Stomach smooth muscle (tissue), 2 donors: ENCODE measurements around the gene SLAMF7.

Experiments used
- H3K27ac ChIP-seq: one replicate; pipeline ENCODE4 v1.7.0; 2013; ENCODE audit warnings: mild to moderate bottlenecking, low read length, inconsistent platforms
- H3K27me3 ChIP-seq, 2 donors: one replicate each; pipeline ENCODE4 v1.7.0; 2013; ENCODE audit warnings: low read length in 2 of 2; ENCODE audit not compliant: insufficient read depth in 2 of 2, control insufficient read depth in 1 of 2
- H3K36me3 ChIP-seq, 2 donors: one replicate each; pipeline ENCODE4 v1.7.0; 2013; ENCODE audit warnings: low read length in 2 of 2; ENCODE audit not compliant: control insufficient read depth in 2 of 2, insufficient read depth in 2 of 2
- H3K4me1 ChIP-seq: one replicate; pipeline ENCODE4 v1.7.0; 2013; ENCODE audit warnings: low read length; ENCODE audit not compliant: control insufficient read depth, insufficient read depth
- H3K4me3 ChIP-seq, 2 donors: one replicate each; pipeline ENCODE4 v1.7.0; 2013; ENCODE audit warnings: low read length in 2 of 2
- H3K9ac ChIP-seq, 2 donors: one replicate each; pipeline ENCODE4 v1.7.0; 2013; ENCODE audit warnings: low read length in 2 of 2, mild to moderate bottlenecking in 1 of 2
- H3K9me3 ChIP-seq, 2 donors: one replicate each; pipeline ENCODE4 v1.7.0; 2013; ENCODE audit warnings: low read length in 2 of 2; ENCODE audit not compliant: control insufficient read depth in 2 of 2
- donor health status: healthy.
- donor health status: Pancreatic carcinoma.

SLAMF7 gene

DNA sequence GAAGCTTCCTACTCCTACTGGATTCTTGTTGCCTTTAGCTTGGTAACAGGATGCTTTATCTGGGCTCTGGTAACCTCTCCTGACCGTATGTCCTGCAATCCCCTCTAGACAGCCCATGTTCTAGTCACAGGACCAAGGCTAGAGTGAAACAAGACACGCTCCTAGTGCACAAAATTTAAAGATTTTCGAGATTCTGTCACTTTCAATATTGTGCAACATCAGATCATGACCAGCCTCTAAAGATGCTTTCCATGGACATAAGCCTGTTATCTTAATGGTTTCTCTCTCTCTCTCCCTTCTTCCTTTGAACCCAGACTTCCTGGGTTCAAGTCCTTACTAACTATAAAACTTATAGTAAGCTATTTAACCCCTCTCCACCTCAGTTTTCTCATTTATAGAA lies 55.3 kb downstream of the SLAMF7 start:
- Histone ChIP-seq H3K9ac (no peak overlapping the region), H3K36me3 (no peaks in the 10 kb centered on the region)

DNA sequence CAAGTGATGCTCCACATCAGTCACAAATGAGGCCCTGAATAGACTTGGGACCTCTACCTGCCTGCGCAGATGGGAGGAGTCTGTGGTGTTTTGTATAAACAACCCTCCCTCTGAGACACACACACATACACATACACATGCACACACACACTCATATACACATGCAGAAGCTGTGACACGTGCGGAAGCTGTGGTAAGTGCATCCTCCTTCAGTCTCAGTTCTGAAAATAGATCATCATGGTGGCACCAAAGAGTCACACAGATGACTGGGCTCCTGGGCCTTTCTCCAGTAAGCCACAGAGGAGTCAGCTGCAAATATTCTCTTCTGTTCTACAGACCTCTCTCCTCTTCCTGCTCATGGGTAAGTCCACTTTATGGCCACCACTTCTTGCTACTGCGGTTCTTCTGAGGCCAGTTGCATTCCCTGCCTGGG lies 56.9 kb downstream of the SLAMF7 start, which contains the start of gene LY9:
Gene LY9 (plus strand): TSS at position 224 of the 433 bp plus-strand sequence. CDS start 14 bp downstream, at position 238.
- Histone ChIP-seq H3K4me3 (no peak within 1 kb of the TSS), H3K36me3 (no peaks in the 10 kb centered on the region), H3K27ac (no peak within 1 kb of the TSS), H3K4me1 (no peaks in the 10 kb centered on the region), H3K9ac (no peak within 1 kb of the TSS), H3K9me3 (peaks cover 0 to 3% of the 10 kb centered on the region in 2 donors), H3K27me3 (peaks cover 0 to 2% of the 10 kb centered on the region in 2 donors)

More for the DNA sequence above, 55.3 kb downstream of the SLAMF7 start:
- H3K27ac ChIP-seq = no peak overlapping the region
- H3K4me1 ChIP-seq = no peaks in the 10 kb centered on the region
- peaks cover 0 to 5% of the 10 kb centered on the region in 2 donors for H3K9me3 ChIP-seq
- no peak overlapping the region for H3K4me3 ChIP-seq
- H3K27me3 ChIP-seq = no peaks in the 10 kb centered on the region

DNA sequence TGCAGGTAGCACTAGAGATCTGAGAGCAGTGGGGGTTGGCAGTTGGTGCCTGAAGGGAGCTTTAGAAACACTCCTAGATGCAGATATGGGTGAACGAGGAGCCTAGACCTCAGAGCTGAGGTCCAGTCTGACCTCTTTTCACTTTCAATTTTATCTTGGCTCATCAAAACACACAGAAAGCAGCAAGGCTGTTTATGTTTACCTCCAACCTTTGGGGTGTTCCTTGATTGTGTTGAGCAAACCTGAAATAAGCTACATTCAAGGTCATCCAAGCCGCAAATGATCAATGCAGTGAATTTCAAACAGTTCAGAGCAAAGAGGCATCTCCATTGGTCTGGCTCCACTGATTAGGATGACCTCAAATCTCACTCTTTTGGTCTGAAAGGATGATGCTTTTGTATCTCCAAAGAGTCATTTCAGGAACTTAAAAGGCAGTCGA lies 58.2 kb downstream of the SLAMF7 start:
- Histone ChIP-seq H3K27me3 (peaks cover 0 to 2% of the 10 kb centered on the region in 2 donors), H3K9me3 (peaks cover 0 to 3% of the 10 kb centered on the region in 2 donors), H3K36me3 (no peaks in the 10 kb centered on the region), H3K9ac (no peak overlapping the region), H3K4me3 (no peak overlapping the region), H3K27ac (no peak overlapping the region), H3K4me1 (no peaks in the 10 kb centered on the region)

DNA sequence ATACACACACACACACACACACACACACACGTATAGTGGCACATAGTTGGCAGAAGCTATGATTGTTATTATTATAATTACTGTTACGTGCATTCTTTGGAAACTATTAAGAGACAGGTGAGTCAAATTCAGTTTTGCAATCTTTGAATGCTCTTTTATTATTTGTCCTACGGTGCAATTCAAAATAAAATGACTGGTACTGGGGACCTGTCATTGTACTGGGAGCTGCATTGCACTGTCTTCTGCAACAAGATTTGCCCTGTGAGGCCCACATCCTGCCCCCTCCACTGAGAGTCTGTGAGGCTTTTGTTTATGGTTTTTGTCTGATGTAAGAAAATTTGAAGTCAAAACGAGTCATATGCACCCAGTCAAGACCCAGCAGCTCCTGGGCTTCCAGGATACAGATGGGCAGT lies 58.8 kb downstream of the SLAMF7 start:
- no peaks in the 10 kb centered on the region for H3K4me1 ChIP-seq
- no peak overlapping the region for H3K9ac ChIP-seq
- no peaks in the 10 kb centered on the region for H3K36me3 ChIP-seq
- H3K27ac ChIP-seq = no peak overlapping the region
- peaks cover 0 to 2% of the 10 kb centered on the region in 2 donors for H3K27me3 ChIP-seq
- H3K4me3 ChIP-seq = no peak overlapping the region
- peaks cover 0 to 3% of the 10 kb centered on the region in 2 donors for H3K9me3 ChIP-seq

DNA sequence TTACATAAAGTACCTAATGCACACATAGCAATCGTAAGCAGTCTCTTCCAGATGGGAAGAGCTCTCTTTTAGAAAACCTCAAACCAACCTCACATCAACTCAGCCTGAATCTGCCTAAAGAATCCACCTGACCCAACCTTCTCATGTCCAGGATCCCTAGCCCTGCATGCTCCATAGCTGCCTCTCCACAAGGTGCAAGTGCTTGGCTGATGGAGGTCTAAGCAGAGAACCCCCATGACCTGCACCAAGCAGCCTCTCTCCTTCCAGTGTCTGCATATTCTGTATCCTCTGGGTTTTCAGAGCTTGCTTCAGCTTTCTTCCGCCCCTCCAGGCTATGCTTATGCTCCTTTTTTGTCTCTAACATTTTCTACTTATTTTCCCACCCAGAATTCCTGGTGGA lies 59.4 kb downstream of the SLAMF7 start:
- Histone ChIP-seq H3K36me3 (no peaks in the 10 kb centered on the region), H3K9me3 (peaks cover 0 to 3% of the 10 kb centered on the region in 2 donors), H3K27ac (no peak overlapping the region), H3K4me3 (no peak overlapping the region), H3K27me3 (peaks cover 0 to 2% of the 10 kb centered on the region in 2 donors), H3K4me1 (no peaks in the 10 kb centered on the region), H3K9ac (no peak overlapping the region)

DNA sequence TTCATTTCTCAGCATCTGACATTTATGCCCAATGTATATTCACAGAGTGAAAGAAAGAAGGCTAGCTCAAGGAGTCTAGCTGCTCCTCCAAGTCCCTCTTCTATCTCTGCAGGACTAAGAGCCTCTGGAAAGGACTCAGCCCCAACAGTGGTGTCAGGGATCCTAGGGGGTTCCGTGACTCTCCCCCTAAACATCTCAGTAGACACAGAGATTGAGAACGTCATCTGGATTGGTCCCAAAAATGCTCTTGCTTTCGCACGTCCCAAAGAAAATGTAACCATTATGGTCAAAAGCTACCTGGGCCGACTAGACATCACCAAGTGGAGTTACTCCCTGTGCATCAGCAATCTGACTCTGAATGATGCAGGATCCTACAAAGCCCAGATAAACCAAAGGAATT lies 60.6 kb downstream of the SLAMF7 start:
- Histone ChIP-seq H3K27me3 (peaks cover 0 to 2% of the 10 kb centered on the region in 2 donors), H3K9me3 (peaks cover 0 to 3% of the 10 kb centered on the region in 2 donors), H3K36me3 (no peaks in the 10 kb centered on the region), H3K9ac (no peak overlapping the region), H3K27ac (no peak overlapping the region), H3K4me1 (no peaks in the 10 kb centered on the region), H3K4me3 (no peak overlapping the region)

DNA sequence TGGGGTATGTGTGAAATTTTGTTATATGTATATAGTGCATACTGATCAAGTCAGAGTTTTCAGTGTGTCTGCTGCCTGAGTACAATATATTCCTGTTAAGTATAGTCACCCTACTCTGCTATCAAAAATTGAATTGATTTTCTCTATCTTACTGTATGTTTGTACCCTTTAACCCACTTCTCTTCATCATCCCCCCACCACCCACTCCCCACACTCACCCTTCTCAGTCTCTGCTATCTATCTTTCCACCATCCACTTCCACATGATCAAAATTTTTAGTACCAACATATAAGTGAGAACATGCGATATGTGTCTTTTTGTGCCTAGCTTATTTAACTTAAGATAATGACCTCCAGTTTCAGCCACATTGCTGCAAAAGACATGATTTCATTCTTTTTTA lies 61.1 kb downstream of the SLAMF7 start:
- Histone ChIP-seq H3K4me3 (no peak overlapping the region), H3K36me3 (no peaks in the 10 kb centered on the region), H3K27me3 (peaks cover 0 to 2% of the 10 kb centered on the region in 2 donors), H3K4me1 (no peaks in the 10 kb centered on the region), H3K9ac (no peak overlapping the region), H3K9me3 (no peaks in the 10 kb centered on the region), H3K27ac (no peak overlapping the region)

DNA sequence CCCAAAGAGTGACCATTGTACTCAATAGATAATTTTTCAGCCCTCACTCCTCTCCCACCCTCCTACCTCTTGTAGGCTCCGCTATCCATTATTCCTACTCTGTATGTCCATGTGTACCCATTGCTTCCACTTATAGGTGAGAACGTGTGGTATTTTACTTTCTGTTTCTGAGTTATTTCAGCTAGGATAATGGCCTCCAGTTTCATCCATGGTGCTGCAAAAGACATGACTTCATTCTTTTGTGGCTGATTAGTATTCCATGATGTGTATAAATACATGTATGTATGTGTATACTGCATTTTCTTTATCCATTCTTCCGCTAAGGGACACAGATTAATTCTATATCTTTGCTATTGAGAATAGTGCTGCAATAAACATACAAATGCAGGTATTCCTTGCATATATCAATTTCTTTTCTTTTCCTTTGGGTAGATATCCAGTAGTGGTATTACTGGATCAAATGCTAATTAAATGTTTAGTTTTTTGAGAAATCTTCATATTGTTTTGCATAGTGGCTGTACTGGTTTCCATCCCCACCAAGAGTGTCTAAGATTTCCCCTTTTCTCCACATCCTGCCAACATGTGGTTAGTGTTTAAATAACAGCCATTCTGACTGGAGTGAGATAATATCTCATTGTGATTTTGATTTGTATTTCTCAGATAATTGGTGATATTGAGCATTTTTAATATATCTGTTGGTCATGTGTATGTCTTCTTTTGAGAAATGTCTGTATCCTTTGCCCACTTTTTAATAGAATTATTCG lies 61.8 kb downstream of the SLAMF7 start:
- Histone ChIP-seq H3K4me3 (no peak overlapping the region), H3K36me3 (no peaks in the 10 kb centered on the region), H3K4me1 (no peaks in the 10 kb centered on the region), H3K27ac (no peak overlapping the region), H3K9me3 (no peaks in the 10 kb centered on the region), H3K27me3 (peaks cover 0 to 2% of the 10 kb centered on the region in 2 donors), H3K9ac (no peak overlapping the region)

DNA sequence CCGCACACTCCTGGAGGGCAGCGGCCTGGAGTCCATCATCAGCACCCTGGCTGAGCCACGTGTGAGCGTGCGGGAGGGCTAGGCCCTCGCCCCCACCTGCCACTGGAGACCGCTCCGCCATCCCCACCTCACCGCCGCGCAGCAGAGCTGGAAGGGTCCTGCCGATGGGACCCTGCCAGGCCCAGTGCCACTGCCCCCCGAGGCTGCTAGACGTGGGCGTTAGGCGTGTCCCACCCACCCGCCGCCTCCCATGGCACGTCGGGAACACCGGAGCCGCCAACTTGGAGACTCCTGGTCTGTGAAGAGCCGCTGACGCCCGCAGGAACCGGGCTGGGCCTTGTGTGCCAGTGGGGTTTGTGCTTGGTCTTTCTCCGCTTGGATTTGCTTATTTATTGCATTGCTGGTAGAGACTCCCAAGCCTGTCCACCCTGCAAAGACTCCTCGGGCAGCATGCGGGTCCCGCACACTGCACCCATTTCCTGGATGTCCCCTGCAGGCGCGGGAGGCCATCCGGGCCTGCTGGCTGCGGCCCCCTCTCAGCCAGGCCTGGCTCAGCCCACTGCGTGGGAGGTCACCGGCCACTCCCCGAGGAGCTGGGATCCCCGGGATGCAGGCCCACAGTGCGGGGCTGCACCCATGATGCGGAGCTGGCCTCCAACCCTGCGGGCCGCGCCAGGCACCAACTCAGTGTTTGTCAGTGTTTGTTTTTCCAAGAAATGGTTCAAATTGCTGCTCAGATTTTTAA lies 63.0 kb downstream of the SLAMF7 start:
- H3K36me3 ChIP-seq = no peaks in the 10 kb centered on the region
- H3K9ac ChIP-seq = no peak overlapping the region
- no peak overlapping the region for H3K27ac ChIP-seq
- no peak overlapping the region for H3K4me3 ChIP-seq
- H3K9me3 ChIP-seq = peaks cover 0 to under 1% of the 10 kb centered on the region in 2 donors
- no peaks in the 10 kb centered on the region for H3K4me1 ChIP-seq
- peaks cover 0 to 2% of the 10 kb centered on the region in 2 donors for H3K27me3 ChIP-seq
